CD4-positive, alpha-beta memory T cell (primary cell): ENCODE data around the gene MX2. TPM values are rescaled to one million over a fixed set of nuclear protein-coding genes. Genes with fewer than 3 reads are reported as not detected.
A peak's percentile ranks its signal among the peaks of the same experiment; 100 is the strongest.

Experiments
- CTCF ChIA-PET: fragments of 350-600 bp; sonication (Branson Sonifier 250); formaldehyde crosslinking; loops from one replicate; lab custom pipeline; 2021; ENCODE audit warnings: inconsistent platforms; ENCODE audit not compliant: partially characterized antibody; lab: Charles Lee
- POLR2A ChIA-PET: fragments of 350-600 bp; sonication (Branson Sonifier 250); formaldehyde crosslinking; loops from one replicate; lab custom pipeline; 2021; ENCODE audit not compliant: partially characterized antibody; lab: Charles Lee
- DNase-seq, 5 donors: peaks; one replicate each; pipeline versions ENCODE4 v3.0.0 to v3.0.0-alpha.2; 2020 to 2022; ENCODE audit warnings: mixed read lengths in 1 of 5
- H3K27ac ChIP-seq: one replicate; pipeline ENCODE4 v1.7.0; 2013; ENCODE audit warnings: low read depth, low read length
- H3K27me3 ChIP-seq: 2 replicates; pipeline ENCODE4 v1.7.0; 2013; ENCODE audit warnings: mild to moderate bottlenecking, low read length, moderate library complexity; ENCODE audit not compliant: insufficient read depth
- H3K36me3 ChIP-seq: 2 replicates; pipeline ENCODE4 v1.7.0; 2013; ENCODE audit warnings: mild to moderate bottlenecking, low read length, moderate library complexity; ENCODE audit not compliant: insufficient read depth
- H3K4me1 ChIP-seq: 2 replicates; pipeline ENCODE4 v1.7.0; 2013; ENCODE audit warnings: mild to moderate bottlenecking, low read length, moderate library complexity; ENCODE audit not compliant: insufficient read depth
- H3K4me3 ChIP-seq, 2 donors: one replicate each; pipeline ENCODE4 v1.7.0; 2013; ENCODE audit warnings: low read length in 2 of 2, mild to moderate bottlenecking in 1 of 2
- H3K9me3 ChIP-seq, 2 donors: one replicate each; pipeline ENCODE4 v1.7.0; 2013; ENCODE audit warnings: low read length in 2 of 2, control low read depth in 1 of 2; ENCODE audit not compliant: control insufficient read depth in 1 of 2
- H3K27ac Mint-ChIP-seq, 7 donors: one replicate each; pipeline ENCODE4 v1.8.0; 2020 to 2021; ENCODE audit warnings: mixed read lengths in 7 of 7, mild to moderate bottlenecking in 6 of 7, inconsistent platforms in 3 of 7, moderate library complexity in 3 of 7
- H3K27me3 Mint-ChIP-seq, 2 donors: one replicate each; pipeline ENCODE4 v1.8.0; 2020 to 2021; ENCODE audit warnings: mixed read lengths in 2 of 2
- H3K36me3 Mint-ChIP-seq, 2 donors: one replicate each; pipeline ENCODE4 v1.8.0; 2020 to 2021; ENCODE audit warnings: mixed read lengths in 2 of 2, inconsistent platforms in 1 of 2, mild to moderate bottlenecking in 1 of 2
- H3K4me1 Mint-ChIP-seq, 4 donors: one replicate each; pipeline ENCODE4 v1.8.0; 2020 to 2021; ENCODE audit warnings: mixed read lengths in 4 of 4, mild to moderate bottlenecking in 1 of 4
- H3K4me3 Mint-ChIP-seq, 8 donors: one replicate each; pipeline ENCODE4 v1.8.0; 2020 to 2021; ENCODE audit warnings: mixed read lengths in 8 of 8, mild to moderate bottlenecking in 7 of 8, moderate library complexity in 6 of 8, inconsistent platforms in 3 of 8
- H3K9me3 Mint-ChIP-seq, 8 donors: one replicate each; pipeline ENCODE4 v1.8.0; 2020 to 2021; ENCODE audit warnings: mixed read lengths in 8 of 8, mild to moderate bottlenecking in 5 of 8, inconsistent platforms in 3 of 8, moderate library complexity in 1 of 8
- intact Hi-C: fragments of 100-400 bp; cut with micrococcal nuclease; formaldehyde crosslinking; loops from one replicate; pipeline ENCODE4 v1.15.1; 2023
- polyA plus RNA-seq, 2 donors: library from polyadenylated mRNA; unstranded; fragments of 300-500 nt; fragmentation: Illumina TruSeq; gene quantifications; one replicate each; pipeline ENCODE4 v1.2.3, GENCODE V29; 2021
- total RNA-seq, 2 experiments: library from RNA; stranded (reverse); gene quantifications; one replicate each; pipeline ENCODE4 v1.2.3, GENCODE V29; 2021

MX2 gene
- total and polyA plus RNA-seq, 4 experiments from 2014 or later = 29.6 to 107 (median 72.8) TPM

DNA sequence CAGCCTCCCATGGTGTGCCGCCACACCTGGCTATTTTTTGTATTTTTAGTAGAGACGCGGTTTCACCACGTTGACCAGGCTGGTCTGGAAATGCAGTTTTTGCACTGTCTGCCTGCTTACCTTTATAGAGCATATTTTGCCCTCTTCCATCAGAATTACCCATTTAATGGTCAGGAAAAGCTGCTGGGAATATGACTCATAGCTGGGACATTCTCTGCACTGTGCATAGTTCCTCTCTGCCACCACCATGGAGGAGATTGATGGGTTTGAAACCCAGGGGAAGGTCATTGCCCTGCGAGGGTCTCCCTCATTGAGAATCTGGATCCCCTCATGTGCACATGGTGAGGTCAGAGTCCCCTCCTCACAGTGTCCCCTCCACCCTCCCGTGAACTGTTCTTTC, 96.3 kb downstream of the MX2 start:
- no peak overlapping the region for H3K4me3 Mint-ChIP-seq
- peaks cover 0 to 9% (median 6%) of the 10 kb centered on the region in 4 donors for H3K4me1 Mint-ChIP-seq
- H3K27me3 ChIP-seq = no peaks in the 10 kb centered on the region
- no peak overlapping the region for H3K4me3 ChIP-seq
- H3K27me3 Mint-ChIP-seq = no peaks in the 10 kb centered on the region
- peaks cover 28 to 69% of the 10 kb centered on the region in 2 donors for H3K36me3 Mint-ChIP-seq
- CTCF ChIA-PET = interaction anchor here (1.4 to 7.2 kb wide), 2 partner anchors 32 to 175 kb away, joined by 3 to 168 read pairs; partner anchors contain the start of gene MX1
- intact Hi-C loops = no loop called here
- no peaks in the 10 kb centered on the region for H3K4me1 ChIP-seq
- H3K36me3 ChIP-seq = peaks cover 41% of the 10 kb centered on the region
- no peak overlapping the region for H3K27ac ChIP-seq
- POLR2A ChIA-PET = no interaction called here
- H3K27ac Mint-ChIP-seq = peak overlapping the region in 1 of 7 donors; percentile 15
- no peak for DNase-seq
- peaks cover 0 to 3% (median 0%) of the 10 kb centered on the region in 8 donors for H3K9me3 Mint-ChIP-seq
- no peaks in the 10 kb centered on the region for H3K9me3 ChIP-seq

DNA sequence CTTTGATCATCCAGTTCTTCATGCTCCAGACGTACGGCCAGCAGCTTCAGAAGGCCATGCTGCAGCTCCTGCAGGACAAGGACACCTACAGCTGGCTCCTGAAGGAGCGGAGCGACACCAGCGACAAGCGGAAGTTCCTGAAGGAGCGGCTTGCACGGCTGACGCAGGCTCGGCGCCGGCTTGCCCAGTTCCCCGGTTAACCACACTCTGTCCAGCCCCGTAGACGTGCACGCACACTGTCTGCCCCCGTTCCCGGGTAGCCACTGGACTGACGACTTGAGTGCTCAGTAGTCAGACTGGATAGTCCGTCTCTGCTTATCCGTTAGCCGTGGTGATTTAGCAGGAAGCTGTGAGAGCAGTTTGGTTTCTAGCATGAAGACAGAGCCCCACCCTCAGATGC, 96.7 kb downstream of the MX2 start:
- ChIA-PET CTCF (interaction anchor here (1.2 to 7.2 kb wide), 3 partner anchors 33 to 183 kb away, joined by 3 to 168 read pairs (median 3); partner anchors contain the start of gene MX1), POLR2A (interaction anchor here (2.2 kb wide), 1 partner anchor 175 kb away, joined by 10 read pairs; no protein-coding TSS in a partner anchor)
- Mint-ChIP-seq H3K4me3 (no peak overlapping the region), H3K4me1 (peaks cover 0 to 9% (median 6%) of the 10 kb centered on the region in 4 donors), H3K27me3 (no peaks in the 10 kb centered on the region), H3K36me3 (peaks cover 24 to 67% of the 10 kb centered on the region in 2 donors), H3K9me3 (peaks cover 0 to 3% (median 0%) of the 10 kb centered on the region in 8 donors), H3K27ac (peak overlapping the region in 1 of 7 donors; percentile 15)
- DNase-seq = no peak
- Histone ChIP-seq H3K9me3 (no peaks in the 10 kb centered on the region), H3K36me3 (peaks cover 36% of the 10 kb centered on the region), H3K4me3 (no peak overlapping the region), H3K27me3 (no peaks in the 10 kb centered on the region), H3K27ac (no peak overlapping the region), H3K4me1 (no peaks in the 10 kb centered on the region)
- intact Hi-C loops = no loop called here

Other genes with a start within 250 kb of the MX2 start
- not detected for gene BACE2, start 193.9 kb upstream of the MX2 start, total RNA-seq
- under 1 TPM; 0.10 to 0.52 TPM for gene BACE2, start 193.9 kb upstream of the MX2 start, polyA plus RNA-seq
- not detected for gene FAM3B, start 45.2 kb upstream of the MX2 start, total RNA-seq
- not detected for gene FAM3B, start 45.2 kb upstream of the MX2 start, polyA plus RNA-seq
- 10 to 100 TPM; 73.7 to 75.3 TPM for gene MX1, start 64.2 kb downstream of the MX2 start, total RNA-seq
- 10 to 100 TPM; 47.8 to 80.6 TPM for gene MX1, start 64.2 kb downstream of the MX2 start, polyA plus RNA-seq
- not detected for gene TMPRSS2, start 146.1 kb downstream of the MX2 start, total RNA-seq
- not detected for gene TMPRSS2, start 146.1 kb downstream of the MX2 start, polyA plus RNA-seq